ENCODE data around the gene ANKRD35.
"Not testable (repeated sequence)": the region's sequence is repeated elsewhere in the genome, so short reads cannot be mapped to it uniquely, and the experiment has no call there.

The ANKRD35 gene

GRCh38 chr1:145826030-145826429, 59.6 kb downstream of the ANKRD35 start:
- in situ Hi-C loops (cut with MboI; ENCODE audit: low sequenced_read_pairs, unreplicated experiment) = loop anchor here (5.0 kb wide), 1 partner anchor 49 kb away; no protein-coding TSS in a partner anchor
- DNase-seq (ENCODE audit: low spot score) = no peak
- TF ChIP-seq CTCF (IDR thresholded peaks at IDR 0.05; ENCODE audit: borderline replicate concordance, control extremely low read depth, extremely low read depth, insufficient read depth, missing control alignments) = no peak

GRCh38 chr1:145824499-145824842, 61.2 kb downstream of the ANKRD35 start:
- in situ Hi-C loops (cut with MboI; ENCODE audit: low sequenced_read_pairs, unreplicated experiment) = no loop called here
- peak; percentile 35 for DNase-seq (ENCODE audit: low spot score)

GRCh38 chr1:145823565-145824498, 61.8 kb downstream of the ANKRD35 start, which contains the start of the genes POLR3C and RNF115:
Gene POLR3C, plus strand, starts transcription at chr1:145824200. Its CDS starts 1,577 bp downstream, at chr1:145825777.
Gene RNF115, minus strand, starts transcription at chr1:145824095. Its CDS starts 222 bp downstream, at chr1:145823873.
- no peak for TF ChIP-seq CTCF (IDR thresholded peaks at IDR 0.05; ENCODE audit: borderline replicate concordance, control extremely low read depth, extremely low read depth, insufficient read depth, missing control alignments)
- in situ Hi-C loops (cut with MboI; ENCODE audit: low sequenced_read_pairs, unreplicated experiment) = no loop called here

More at GRCh38 chr1:145824499-145824842, 61.2 kb downstream of the ANKRD35 start:
- no peak for TF ChIP-seq CTCF (IDR thresholded peaks at IDR 0.05; ENCODE audit: borderline replicate concordance, control extremely low read depth, extremely low read depth, insufficient read depth, missing control alignments)

GRCh38 chr1:145822779-145823331, 62.8 kb downstream of the ANKRD35 start:
- DNase-seq (ENCODE audit: low spot score); in situ Hi-C loops (cut with MboI; ENCODE audit: low sequenced_read_pairs, unreplicated experiment): not testable (repeated sequence)

More at GRCh38 chr1:145823565-145824498, 61.8 kb downstream of the ANKRD35 start, which contains the start of the genes POLR3C and RNF115:
- DNase-seq (ENCODE audit: low spot score) = peak; percentile 90

- DNase-seq (ENCODE audit: low spot score); in situ Hi-C loops (cut with MboI; ENCODE audit: low sequenced_read_pairs, unreplicated experiment): not testable (repeated sequence)
Observed at GRCh38 chr1:145818095-145818494, 67.6 kb downstream of the ANKRD35 start.
